GM12872 (cell line): ENCODE measurements around the gene NUDT3.

Source experiments
- TF ChIP-seq, protein P1 (sequence below): IDR thresholded peaks from 3 replicates; pipeline ENCODE4 v1.5.1; 2011; ENCODE audit warnings: low read depth, mild to moderate bottlenecking, low read length, moderate library complexity; ENCODE audit not compliant: insufficient read depth

Gene NUDT3

DNA sequence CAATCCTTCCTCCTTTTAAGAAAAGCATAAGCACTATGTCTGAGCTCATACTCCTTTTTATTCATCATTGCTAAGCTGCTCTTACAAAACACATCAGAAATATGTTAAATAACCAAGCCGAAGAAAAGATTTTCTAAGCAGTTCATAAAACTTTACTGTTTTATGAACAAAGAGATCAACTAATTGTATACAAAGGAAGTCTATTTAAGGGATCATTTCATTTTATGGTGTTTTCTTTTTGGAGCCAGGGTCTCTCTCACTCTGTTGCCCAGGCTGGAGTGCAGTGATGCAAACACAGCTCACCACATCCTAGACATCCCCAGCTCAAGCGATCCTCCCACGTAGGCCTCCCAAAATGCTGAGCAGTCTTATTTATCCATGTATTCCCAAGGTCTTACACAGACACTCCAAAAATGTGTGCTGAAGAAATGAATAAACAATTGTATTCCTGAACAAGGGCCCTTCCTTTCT is 9.3 kb downstream of the NUDT3 start:
- TF ChIP-seq, protein P1, sequence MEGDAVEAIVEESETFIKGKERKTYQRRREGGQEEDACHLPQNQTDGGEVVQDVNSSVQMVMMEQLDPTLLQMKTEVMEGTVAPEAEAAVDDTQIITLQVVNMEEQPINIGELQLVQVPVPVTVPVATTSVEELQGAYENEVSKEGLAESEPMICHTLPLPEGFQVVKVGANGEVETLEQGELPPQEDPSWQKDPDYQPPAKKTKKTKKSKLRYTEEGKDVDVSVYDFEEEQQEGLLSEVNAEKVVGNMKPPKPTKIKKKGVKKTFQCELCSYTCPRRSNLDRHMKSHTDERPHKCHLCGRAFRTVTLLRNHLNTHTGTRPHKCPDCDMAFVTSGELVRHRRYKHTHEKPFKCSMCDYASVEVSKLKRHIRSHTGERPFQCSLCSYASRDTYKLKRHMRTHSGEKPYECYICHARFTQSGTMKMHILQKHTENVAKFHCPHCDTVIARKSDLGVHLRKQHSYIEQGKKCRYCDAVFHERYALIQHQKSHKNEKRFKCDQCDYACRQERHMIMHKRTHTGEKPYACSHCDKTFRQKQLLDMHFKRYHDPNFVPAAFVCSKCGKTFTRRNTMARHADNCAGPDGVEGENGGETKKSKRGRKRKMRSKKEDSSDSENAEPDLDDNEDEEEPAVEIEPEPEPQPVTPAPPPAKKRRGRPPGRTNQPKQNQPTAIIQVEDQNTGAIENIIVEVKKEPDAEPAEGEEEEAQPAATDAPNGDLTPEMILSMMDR = no peak

DNA sequence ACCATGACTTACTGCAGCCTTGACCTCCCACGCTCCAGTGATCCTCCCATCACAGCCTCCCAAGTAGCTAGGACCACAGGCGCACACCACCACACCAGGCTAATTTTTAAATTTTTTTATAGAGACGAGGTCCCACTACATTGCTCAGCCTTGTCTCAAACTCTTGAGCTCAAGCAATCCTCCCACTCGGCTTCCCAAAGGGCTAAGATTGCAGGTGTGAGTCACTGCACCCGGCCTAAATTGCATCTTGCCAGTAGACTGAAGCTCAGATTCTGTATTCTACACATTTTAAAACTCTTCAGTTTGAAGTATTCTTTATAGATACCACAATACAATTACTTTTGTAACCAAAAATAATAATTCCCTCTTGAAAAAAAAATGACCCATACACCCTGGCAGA is 11.4 kb downstream of the NUDT3 start:
- TF ChIP-seq, protein P1 = no peak

DNA sequence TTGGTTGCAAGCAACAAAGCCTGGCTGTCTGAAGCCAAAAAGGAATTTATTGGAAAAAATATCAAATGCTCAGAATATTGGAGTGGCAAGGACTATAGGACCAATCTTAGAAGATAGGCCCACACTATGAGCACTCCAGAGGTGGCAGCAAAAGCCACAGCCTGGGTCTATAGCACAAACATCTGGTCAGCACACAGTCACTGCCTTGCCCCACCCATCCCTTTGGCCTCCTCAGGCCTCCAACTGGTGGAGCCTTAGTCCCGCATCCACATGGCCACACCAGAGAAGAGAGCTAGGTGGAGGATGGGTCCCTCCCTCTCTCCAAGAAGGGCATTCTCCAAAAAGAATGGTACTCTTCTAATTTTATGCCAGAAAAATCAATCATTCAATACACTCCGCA is 14.0 kb downstream of the NUDT3 start:
- TF ChIP-seq, protein P1 = no peak

DNA sequence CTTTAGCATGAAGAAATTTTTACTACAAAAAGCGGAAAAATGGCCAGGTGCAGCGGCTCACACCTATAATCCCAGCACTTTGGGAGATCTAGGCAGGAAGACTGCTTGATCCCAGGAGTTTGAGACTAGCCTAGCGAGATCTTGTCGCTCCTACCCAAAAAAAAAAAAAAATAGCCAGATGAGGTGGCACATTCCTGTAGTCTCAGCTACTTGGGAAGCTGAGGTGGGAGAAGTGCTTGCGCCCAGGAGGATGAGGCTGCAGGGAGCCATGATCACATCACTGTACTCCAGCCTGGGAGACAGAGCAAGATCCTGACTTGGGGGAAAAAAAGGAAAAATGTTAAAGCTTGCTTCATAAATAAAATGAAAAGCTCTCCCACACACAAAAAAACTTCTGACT is 14.5 kb downstream of the NUDT3 start:
- TF ChIP-seq, protein P1 = no peak

DNA sequence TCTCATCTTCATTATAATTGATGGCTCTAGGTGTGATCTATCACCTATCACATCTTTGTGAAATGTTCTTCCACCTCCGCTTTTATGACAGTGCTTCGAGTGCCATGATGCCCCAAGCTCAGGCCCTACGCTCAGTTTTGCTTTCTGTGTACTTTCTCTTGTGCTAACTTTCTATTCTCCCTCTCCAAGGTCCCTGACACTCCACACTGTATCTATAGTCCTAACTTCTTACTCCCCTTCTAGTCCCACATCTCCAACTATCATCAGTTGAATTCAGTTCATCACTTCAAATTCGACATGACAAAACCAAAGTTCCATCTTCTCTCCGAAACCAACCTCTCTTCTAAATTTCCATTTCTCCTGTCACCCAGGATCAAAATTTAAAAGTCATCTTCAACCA is 16.6 kb downstream of the NUDT3 start:
- TF ChIP-seq, protein P1 = no peak

DNA sequence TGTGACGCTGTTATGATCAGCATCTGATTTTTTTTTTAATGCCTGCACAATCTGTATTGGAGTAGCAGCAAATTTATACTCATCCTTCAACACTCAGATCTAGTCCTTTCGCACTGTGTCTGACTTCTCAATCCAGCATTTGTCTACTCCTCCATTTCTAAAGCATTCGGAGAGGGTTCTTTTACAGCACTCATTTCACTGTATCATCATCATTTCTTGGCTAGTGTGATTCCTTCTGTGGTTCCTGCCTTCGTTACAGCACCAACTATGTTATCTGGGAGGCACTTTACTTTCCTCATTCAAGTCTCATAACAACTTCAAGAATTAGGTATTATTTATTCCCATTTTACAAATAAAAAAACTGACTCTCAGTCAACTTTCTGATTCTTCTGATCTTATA is 18.0 kb downstream of the NUDT3 start:
- TF ChIP-seq, protein P1 = no peak

DNA sequence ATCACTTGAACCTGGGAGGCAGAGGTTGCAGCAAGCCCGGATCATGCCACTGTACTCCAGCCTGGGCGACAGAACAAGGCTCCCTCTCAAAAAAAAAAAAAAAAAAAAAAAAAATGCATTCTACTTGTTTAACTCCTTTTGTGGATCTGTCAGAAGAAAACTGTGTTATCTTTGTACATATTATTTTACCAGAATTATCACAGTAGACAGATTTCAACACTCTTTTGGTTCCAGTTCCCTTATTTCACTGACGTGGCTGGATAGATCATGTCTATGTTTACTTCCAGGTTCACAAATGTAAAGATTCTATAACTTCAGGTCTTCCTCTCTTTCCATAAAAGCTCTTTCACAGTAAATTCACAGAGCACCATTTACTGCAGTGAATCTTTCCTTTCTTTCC is 18.4 kb downstream of the NUDT3 start:
- TF ChIP-seq, protein P1 = no peak

DNA sequence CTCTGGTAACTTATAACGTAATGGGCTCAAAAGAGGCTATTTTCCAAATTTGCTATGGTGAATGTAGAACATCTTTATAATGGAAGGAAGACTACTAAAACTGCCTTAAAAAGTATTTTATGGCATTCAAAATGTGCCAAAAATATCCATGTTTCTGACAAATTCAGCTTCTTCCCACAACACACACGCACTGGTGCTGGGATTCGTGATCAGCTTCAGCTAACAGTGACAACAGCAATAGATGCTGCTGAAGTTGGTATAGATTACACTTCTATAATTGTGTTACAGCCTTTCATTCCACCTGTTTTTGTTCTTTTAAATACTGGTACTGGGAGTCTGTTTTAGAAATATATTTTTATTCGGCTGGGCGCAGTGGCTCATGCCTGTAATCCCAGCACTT is 19.0 kb downstream of the NUDT3 start:
- TF ChIP-seq, protein P1 = no peak
